ENCODE results near the gene IRX6. TPM values are rescaled to one million over a fixed set of nuclear protein-coding genes. Genes with fewer than 3 reads are reported as not detected.

Gene IRX6
- total and polyA plus RNA-seq, 2 experiments from 2014 or later: 0.10 TPM; not detected in 1

DNA sequence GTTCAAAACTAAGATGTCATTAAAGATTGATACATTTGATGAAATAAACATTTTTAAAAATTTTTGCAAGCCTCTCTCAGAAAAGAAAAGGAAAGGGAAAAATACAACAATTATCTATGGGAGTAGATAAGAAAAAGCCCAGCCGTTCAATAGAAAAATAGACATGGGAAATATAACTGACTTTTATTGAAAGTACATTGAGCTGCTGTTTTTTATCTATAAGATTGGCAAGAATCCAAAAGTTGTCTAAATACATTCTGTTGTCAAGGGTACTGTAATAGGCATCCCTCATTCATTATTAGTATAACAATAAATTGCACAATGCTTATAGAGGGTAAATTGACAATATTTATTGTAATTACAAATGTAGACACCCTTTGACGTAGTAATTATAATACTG is 38.4 kb upstream of the IRX6 start:
- no peaks in the 10 kb centered on the region for H3K27me3 ChIP-seq
- no peaks in the 10 kb centered on the region for H4K20me1 ChIP-seq (ENCODE audit: insufficient read depth, poor library complexity, severe bottlenecking)
- H2AFZ ChIP-seq: no peak overlapping the region
- 56% methylated on average over 2 of the region's 2 CpGs for WGBS (ENCODE audit: low lambda C conversion rate, missing lambda C conversion rate)
- peaks cover 5% of the 10 kb centered on the region for H3K9me3 ChIP-seq (ENCODE audit: low read depth)
- no peak overlapping the region for H3K4me3 ChIP-seq
- H3K36me3 ChIP-seq (replicated peaks; ENCODE audit: insufficient read depth, low read depth): no peaks in the 10 kb centered on the region
- H3K4me1 ChIP-seq (ENCODE audit: insufficient read depth): no peaks in the 10 kb centered on the region
- no peaks in the 10 kb centered on the region for H3K9me2 ChIP-seq (replicated peaks; ENCODE audit: insufficient read depth)
- H3K4me2 ChIP-seq: no peak overlapping the region
- DNase-seq (ENCODE audit: low spot score): no peak
- TF ChIP-seq CTCF (IDR thresholded peaks at IDR 0.05; ENCODE audit: poor library complexity) (no peak), EZH2 (IDR thresholded peaks at IDR 0.05; ENCODE audit: borderline replicate concordance) (no peak), EZH2phosphoT487 (IDR thresholded peaks at IDR 0.05; ENCODE audit: low read depth, severe bottlenecking, unreplicated experiment) (no peak)
- H3K79me2 ChIP-seq: no peaks in the 10 kb centered on the region
- H3K27ac ChIP-seq: no peak overlapping the region

DNA sequence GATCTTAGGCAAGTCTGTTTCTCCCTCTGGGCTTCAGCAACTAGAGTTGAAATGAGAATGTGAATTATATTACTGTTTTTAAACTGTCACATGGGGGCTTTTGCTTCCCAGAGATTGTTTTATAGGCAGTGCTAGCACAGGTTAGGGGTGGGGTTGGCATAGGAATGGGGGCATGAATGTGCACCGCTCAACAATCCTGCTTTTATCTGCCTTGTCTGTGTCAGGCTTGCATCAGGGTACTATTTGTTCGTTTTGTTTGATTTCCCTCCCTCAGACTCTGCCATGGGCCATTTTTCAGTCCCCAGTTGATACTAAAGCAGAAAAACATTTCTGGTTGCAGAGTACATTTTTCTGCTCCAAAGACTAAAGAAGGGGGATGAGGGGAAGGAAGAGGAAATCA is 34.6 kb upstream of the IRX6 start:
- H3K9me2 ChIP-seq (replicated peaks; ENCODE audit: insufficient read depth): no peaks in the 10 kb centered on the region
- H3K27ac ChIP-seq: no peak overlapping the region
- H3K4me3 ChIP-seq: no peak overlapping the region
- TF ChIP-seq CTCF (IDR thresholded peaks at IDR 0.05; ENCODE audit: poor library complexity) (no peak), EZH2phosphoT487 (IDR thresholded peaks at IDR 0.05; ENCODE audit: low read depth, severe bottlenecking, unreplicated experiment) (no peak), EZH2 (IDR thresholded peaks at IDR 0.05; ENCODE audit: borderline replicate concordance) (no peak)
- H3K79me2 ChIP-seq: no peaks in the 10 kb centered on the region
- H3K4me1 ChIP-seq (ENCODE audit: insufficient read depth): no peaks in the 10 kb centered on the region
- H3K27me3 ChIP-seq: no peaks in the 10 kb centered on the region
- H4K20me1 ChIP-seq (ENCODE audit: insufficient read depth, poor library complexity, severe bottlenecking): no peaks in the 10 kb centered on the region
- no peak overlapping the region for H3K4me2 ChIP-seq
- H2AFZ ChIP-seq: no peak overlapping the region
- H3K9me3 ChIP-seq (ENCODE audit: low read depth): peaks cover 5% of the 10 kb centered on the region
- DNase-seq (ENCODE audit: low spot score): no peak
- H3K36me3 ChIP-seq (replicated peaks; ENCODE audit: insufficient read depth, low read depth): no peaks in the 10 kb centered on the region
- WGBS (ENCODE audit: low lambda C conversion rate, missing lambda C conversion rate): 71% methylated on average over 2 of the region's 2 CpGs

DNA sequence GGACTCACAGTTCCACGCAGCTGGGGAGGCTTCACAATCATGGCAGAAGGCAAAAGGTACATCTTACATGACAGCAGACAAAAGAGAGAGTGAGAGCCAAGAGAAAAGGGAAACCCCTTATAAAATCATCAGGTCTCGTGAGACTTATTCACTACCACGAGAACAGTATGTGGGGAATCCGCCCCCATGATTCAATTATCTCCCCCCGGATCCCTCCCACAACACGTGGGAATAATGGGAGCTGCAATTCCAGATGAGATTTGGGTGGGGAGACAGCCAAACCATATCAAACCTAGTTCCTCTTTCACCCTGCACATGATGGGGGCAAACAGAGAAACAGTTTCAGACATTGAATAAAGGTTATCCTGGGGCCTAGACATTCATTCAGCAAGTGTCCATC is 32.2 kb upstream of the IRX6 start:
- H3K9me2 ChIP-seq (replicated peaks; ENCODE audit: insufficient read depth): no peaks in the 10 kb centered on the region
- WGBS (ENCODE audit: low lambda C conversion rate, missing lambda C conversion rate): 83% methylated on average over 6 of the region's 6 CpGs
- H3K27ac ChIP-seq: no peak overlapping the region
- no peak for DNase-seq (ENCODE audit: low spot score)
- H3K36me3 ChIP-seq (replicated peaks; ENCODE audit: insufficient read depth, low read depth): no peaks in the 10 kb centered on the region
- no peak overlapping the region for H3K4me3 ChIP-seq
- no peaks in the 10 kb centered on the region for H4K20me1 ChIP-seq (ENCODE audit: insufficient read depth, poor library complexity, severe bottlenecking)
- no peaks in the 10 kb centered on the region for H3K4me1 ChIP-seq (ENCODE audit: insufficient read depth)
- no peaks in the 10 kb centered on the region for H3K79me2 ChIP-seq
- H3K9me3 ChIP-seq (ENCODE audit: low read depth): peaks cover 5% of the 10 kb centered on the region
- no peak overlapping the region for H2AFZ ChIP-seq
- TF ChIP-seq CTCF (IDR thresholded peaks at IDR 0.05; ENCODE audit: poor library complexity) (no peak), EZH2phosphoT487 (IDR thresholded peaks at IDR 0.05; ENCODE audit: low read depth, severe bottlenecking, unreplicated experiment) (no peak), EZH2 (IDR thresholded peaks at IDR 0.05; ENCODE audit: borderline replicate concordance) (no peak)
- H3K27me3 ChIP-seq: no peaks in the 10 kb centered on the region
- no peak overlapping the region for H3K4me2 ChIP-seq

DNA sequence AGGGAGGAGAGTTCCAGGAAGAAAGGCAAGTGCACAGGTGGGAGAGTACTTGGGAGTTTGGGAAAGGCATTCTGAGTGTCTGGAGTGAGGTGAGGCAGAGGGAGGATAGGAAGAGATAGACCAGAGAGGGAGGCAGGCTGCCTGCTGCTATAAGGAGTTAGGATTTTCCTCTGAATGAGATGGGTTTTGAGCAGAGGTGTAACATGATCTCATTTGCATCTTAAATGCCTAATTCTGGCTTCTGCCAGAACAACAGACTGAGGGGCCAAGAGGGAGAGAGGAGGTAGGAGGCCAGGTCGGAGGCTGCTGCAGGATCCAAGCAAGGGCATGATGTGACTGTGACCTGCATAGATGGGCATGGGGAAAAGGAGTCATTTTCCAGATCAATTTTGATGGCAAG is 31.5 kb upstream of the IRX6 start:
- Histone ChIP-seq H3K27ac (no peak overlapping the region), H3K4me2 (no peak overlapping the region), H3K9me2 (replicated peaks; ENCODE audit: insufficient read depth) (no peaks in the 10 kb centered on the region), H3K9me3 (ENCODE audit: low read depth) (peaks cover 5% of the 10 kb centered on the region), H3K4me1 (ENCODE audit: insufficient read depth) (no peaks in the 10 kb centered on the region), H4K20me1 (ENCODE audit: insufficient read depth, poor library complexity, severe bottlenecking) (no peaks in the 10 kb centered on the region), H2AFZ (no peak overlapping the region), H3K4me3 (no peak overlapping the region), H3K27me3 (no peaks in the 10 kb centered on the region), H3K79me2 (no peaks in the 10 kb centered on the region), H3K36me3 (replicated peaks; ENCODE audit: insufficient read depth, low read depth) (no peaks in the 10 kb centered on the region)
- DNase-seq (ENCODE audit: low spot score): no peak
- no peak for TF ChIP-seq CTCF (IDR thresholded peaks at IDR 0.05; ENCODE audit: poor library complexity)
- TF ChIP-seq EZH2phosphoT487 (IDR thresholded peaks at IDR 0.05; ENCODE audit: low read depth, severe bottlenecking, unreplicated experiment): no peak
- TF ChIP-seq EZH2 (IDR thresholded peaks at IDR 0.05; ENCODE audit: borderline replicate concordance): no peak
- WGBS (ENCODE audit: low lambda C conversion rate, missing lambda C conversion rate): 50% methylated on average over 1 of the region's 1 CpG
